Astrocyte (in vitro differentiated cells and primary cell): ENCODE measurements around the gene KRT37. TPM values are rescaled to one million over a fixed set of nuclear protein-coding genes. Genes with fewer than 3 reads are reported as not detected.
A peak's percentile ranks its signal among the peaks of the same experiment; 100 is the strongest.

Experiments used
- DNase-seq: peaks from one replicate; pipeline ENCODE4 v3.0.0-alpha.2; 2010; ENCODE audit warnings: low read depth
- FAIRE-seq: peaks from 2 replicates; lab custom pipeline; 2011; peaks lifted over from hg19 to GRCh38; lab: Jason Lieb, UNC
- H2AFZ ChIP-seq: 2 replicates; pipeline ENCODE4 v1.6.0; 2012; ENCODE audit warnings: low read depth, low read length, inconsistent platforms
- H3K27ac ChIP-seq: 2 replicates; pipeline ENCODE4 v1.5.1; 2011; ENCODE audit warnings: low read depth, low read length, inconsistent platforms
- H3K27me3 ChIP-seq: 2 replicates; pipeline ENCODE4 v1.6.0; 2011; ENCODE audit warnings: low read length, inconsistent platforms; ENCODE audit not compliant: insufficient read depth
- H3K36me3 ChIP-seq: 2 replicates; pipeline ENCODE4 v1.5.1; 2011; ENCODE audit warnings: low read length, inconsistent platforms; ENCODE audit not compliant: insufficient read depth
- H3K4me1 ChIP-seq: 2 replicates; pipeline ENCODE4 v1.5.1; 2011; ENCODE audit warnings: low read length, inconsistent platforms; ENCODE audit not compliant: insufficient read depth
- H3K4me2 ChIP-seq: 2 replicates; pipeline ENCODE4 v1.6.0; 2012; ENCODE audit warnings: low read length, inconsistent platforms
- H3K4me3 ChIP-seq: 2 replicates; pipeline ENCODE4 v1.5.1; 2011; ENCODE audit warnings: low read depth, mild to moderate bottlenecking, low read length, inconsistent platforms; ENCODE audit not compliant: insufficient read depth
- H3K79me2 ChIP-seq: 2 replicates; pipeline ENCODE4 v1.6.0; 2012; ENCODE audit warnings: mild to moderate bottlenecking, low read length, inconsistent platforms; ENCODE audit not compliant: insufficient read depth
- H3K9ac ChIP-seq: 2 replicates; pipeline ENCODE4 v1.6.0; 2012; ENCODE audit warnings: mild to moderate bottlenecking, low read length, inconsistent platforms
- H3K9me3 ChIP-seq: 2 replicates; pipeline ENCODE4 v1.5.1; 2012; ENCODE audit warnings: low read depth, mild to moderate bottlenecking, low read length, inconsistent platforms; ENCODE audit not compliant: insufficient read depth
- H4K20me1 ChIP-seq: 2 replicates; pipeline ENCODE4 v1.6.0; 2012; ENCODE audit warnings: low read length, inconsistent platforms; ENCODE audit not compliant: insufficient read depth
- H3K27ac Mint-ChIP-seq: one replicate; pipeline ENCODE4 v1.8.0; 2021; ENCODE audit warnings: mild to moderate bottlenecking, mixed read lengths; ENCODE audit not compliant: unreplicated experiment
- H3K27me3 Mint-ChIP-seq: one replicate; pipeline ENCODE4 v1.8.0; 2021; ENCODE audit warnings: low read depth, mixed read lengths; ENCODE audit not compliant: unreplicated experiment
- H3K36me3 Mint-ChIP-seq: one replicate; pipeline ENCODE4 v1.8.0; 2021; ENCODE audit warnings: low read depth, mixed read lengths; ENCODE audit not compliant: unreplicated experiment
- H3K4me1 Mint-ChIP-seq: one replicate; pipeline ENCODE4 v1.8.0; 2021; ENCODE audit warnings: low read depth, mixed read lengths; ENCODE audit not compliant: unreplicated experiment
- H3K4me3 Mint-ChIP-seq: one replicate; pipeline ENCODE4 v1.8.0; 2021; ENCODE audit warnings: mild to moderate bottlenecking, moderate library complexity, mixed read lengths; ENCODE audit not compliant: unreplicated experiment
- H3K9me3 Mint-ChIP-seq: one replicate; pipeline ENCODE4 v1.8.0; 2021; ENCODE audit warnings: mild to moderate bottlenecking, mixed read lengths; ENCODE audit not compliant: unreplicated experiment
- CTCF ChIP-seq: IDR thresholded peaks from 2 replicates; pipeline ENCODE4 v1.5.1; 2011; ENCODE audit warnings: low read depth, mild to moderate bottlenecking, inconsistent platforms, low read length, moderate library complexity; ENCODE audit not compliant: insufficient read depth
- EZH2 ChIP-seq: IDR thresholded peaks from 2 replicates; pipeline ENCODE4 v1.6.1; 2012; ENCODE audit warnings: mild to moderate bottlenecking, low read length, inconsistent platforms; ENCODE audit not compliant: insufficient read depth
- total RNA-seq: library from RNA; stranded (reverse); gene quantifications from 2 replicates; pipeline ENCODE4 v1.2.1, GENCODE V29; 2021

Gene KRT37
- total RNA-seq, 1 donor from 2014 or later, result not detected

GRCh38 chr17:41444640-41445039 lies 20.3 kb upstream of the KRT37 start:
- peaks cover 33% of the 10 kb centered on the region for H3K27me3 Mint-ChIP-seq

GRCh38 chr17:41444186-41444585 lies 19.8 kb upstream of the KRT37 start:
- Histone ChIP-seq H3K4me1 (peaks cover 6% of the 10 kb centered on the region), H3K9ac (no peak overlapping the region), H3K9me3 (no peaks in the 10 kb centered on the region), H3K36me3 (no peaks in the 10 kb centered on the region), H3K79me2 (no peaks in the 10 kb centered on the region), H3K4me3 (no peak overlapping the region), H2AFZ (no peak overlapping the region), H3K4me2 (no peak overlapping the region), H3K27me3 (no peaks in the 10 kb centered on the region), H4K20me1 (no peaks in the 10 kb centered on the region), H3K27ac (no peak overlapping the region)
- TF ChIP-seq EZH2 (no peak), CTCF (no peak)
- Mint-ChIP-seq H3K36me3 (no peaks in the 10 kb centered on the region), H3K9me3 (peaks cover 1% of the 10 kb centered on the region), H3K4me1 (peaks cover 4% of the 10 kb centered on the region), H3K27me3 (peaks cover 36% of the 10 kb centered on the region), H3K27ac (no peak overlapping the region), H3K4me3 (no peak overlapping the region)
- DNase-seq, result no peak
- FAIRE-seq, result no peak

More at GRCh38 chr17:41444640-41445039, 20.3 kb upstream of the KRT37 start:
- no peak for DNase-seq
- Mint-ChIP-seq H3K36me3 (no peaks in the 10 kb centered on the region), H3K4me3 (no peak overlapping the region), H3K27ac (no peak overlapping the region), H3K9me3 (peaks cover 5% of the 10 kb centered on the region), H3K4me1 (peaks cover 4% of the 10 kb centered on the region)
- Histone ChIP-seq H3K36me3 (no peaks in the 10 kb centered on the region), H3K4me2 (no peak overlapping the region), H3K4me1 (peaks cover 6% of the 10 kb centered on the region), H3K27me3 (no peaks in the 10 kb centered on the region), H3K4me3 (no peak overlapping the region), H4K20me1 (no peaks in the 10 kb centered on the region), H3K9me3 (no peaks in the 10 kb centered on the region), H3K79me2 (no peaks in the 10 kb centered on the region), H2AFZ (no peak overlapping the region), H3K27ac (no peak overlapping the region), H3K9ac (no peak overlapping the region)
- TF ChIP-seq EZH2 (no peak), CTCF (no peak)
- no peak for FAIRE-seq

- H3K27ac ChIP-seq, result no peak overlapping the region
- H3K36me3 ChIP-seq, result no peaks in the 10 kb centered on the region
- FAIRE-seq (no peak), DNase-seq (peak; percentile 76)
- Mint-ChIP-seq H3K4me3 (no peak overlapping the region), H3K27ac (no peak overlapping the region), H3K36me3 (no peaks in the 10 kb centered on the region), H3K4me1 (peaks cover 4% of the 10 kb centered on the region), H3K27me3 (peaks cover 34% of the 10 kb centered on the region), H3K9me3 (peaks cover 1% of the 10 kb centered on the region)
- no peak overlapping the region for H3K9ac ChIP-seq
- no peaks in the 10 kb centered on the region for H3K79me2 ChIP-seq
- H3K9me3 ChIP-seq, result no peaks in the 10 kb centered on the region
- H3K4me3 ChIP-seq, result no peak overlapping the region
- no peaks in the 10 kb centered on the region for H4K20me1 ChIP-seq
- no peak overlapping the region for H3K4me2 ChIP-seq
- peaks cover 6% of the 10 kb centered on the region for H3K4me1 ChIP-seq
- TF ChIP-seq CTCF (no peak), EZH2 (no peak)
- H3K27me3 ChIP-seq, result no peaks in the 10 kb centered on the region
- H2AFZ ChIP-seq, result no peak overlapping the region
Observed at GRCh38 chr17:41442739-41443138, 18.4 kb upstream of the KRT37 start.
